ENCODE data around the gene HPCAL1.

HPCAL1 gene

DNA sequence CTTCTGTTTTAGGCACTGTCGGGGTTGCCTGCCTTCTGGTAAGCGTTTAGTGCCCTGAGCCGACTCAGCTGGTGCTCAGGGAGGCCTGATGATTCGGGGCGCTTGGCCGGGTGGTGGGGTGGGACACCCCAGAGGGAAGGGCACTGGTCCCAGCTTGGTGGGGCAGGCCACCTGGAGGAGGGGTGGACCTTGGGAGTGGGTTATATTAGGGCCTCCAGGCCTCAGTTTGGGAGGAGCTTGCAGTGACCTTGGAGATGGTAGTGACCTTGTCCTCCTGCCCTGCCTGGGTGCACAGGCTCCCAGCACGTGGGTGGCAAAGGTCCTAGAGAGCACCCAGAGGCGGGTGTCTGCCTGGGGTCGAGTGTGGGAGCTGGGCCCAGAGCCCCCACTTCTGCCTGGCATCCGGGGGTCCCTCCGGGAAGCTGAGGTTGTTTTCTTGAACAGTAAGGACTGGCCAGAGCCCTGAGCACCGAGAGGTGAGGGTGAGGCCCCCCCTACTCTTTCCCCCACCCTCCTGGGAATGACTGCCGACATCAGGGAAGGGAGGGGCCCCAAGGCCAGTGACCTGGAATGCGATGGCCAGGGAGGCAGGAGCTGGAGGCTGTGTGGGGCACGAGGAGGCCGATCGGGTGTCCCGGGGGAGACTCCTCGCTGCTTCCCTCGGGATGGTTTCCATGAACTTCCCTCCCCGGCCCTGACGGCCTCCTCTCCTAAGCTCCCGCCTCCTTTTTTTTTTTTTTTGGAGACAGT is 61.3 kb downstream of the HPCAL1 start:
- Histone ChIP-seq H3K18ac (ENCODE audit: low read length) (no peak overlapping the region), H3K4me1 (ENCODE audit: control insufficient read depth, low read depth, low read length) (no peaks in the 10 kb centered on the region), H3K79me2 (ENCODE audit: control insufficient read depth, insufficient read depth, low read length) (no peaks in the 10 kb centered on the region)

DNA sequence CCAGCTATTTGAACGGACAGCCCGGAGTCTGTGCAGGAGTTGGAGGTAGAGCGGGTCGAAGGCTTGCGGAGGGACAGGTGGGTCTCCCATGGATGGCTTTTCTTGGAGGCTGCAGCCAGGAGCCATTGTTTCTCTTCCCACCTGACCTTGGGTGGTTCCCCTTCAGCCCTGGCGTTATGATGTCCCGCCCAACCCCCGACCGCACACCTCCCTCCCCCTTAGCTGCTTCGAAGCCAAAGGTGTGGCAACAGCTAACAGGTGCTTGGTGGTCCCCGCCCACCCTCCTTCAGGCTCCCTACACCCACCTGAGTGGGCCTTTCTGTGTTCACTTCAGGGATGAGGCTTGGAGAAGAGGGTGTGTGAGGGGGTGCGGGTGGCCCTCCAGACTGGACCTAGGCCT is 62.7 kb downstream of the HPCAL1 start:
- no peaks in the 10 kb centered on the region for H3K79me2 ChIP-seq (ENCODE audit: control insufficient read depth, insufficient read depth, low read length)
- no peak overlapping the region for H4K5ac ChIP-seq (ENCODE audit: low read length)
- H3K4me1 ChIP-seq (ENCODE audit: control insufficient read depth, low read depth, low read length): no peaks in the 10 kb centered on the region
- no peak overlapping the region for H3K27ac ChIP-seq (ENCODE audit: low read depth, low read length)
- no peak overlapping the region for H3K4me2 ChIP-seq (ENCODE audit: low read length)
- no peaks in the 10 kb centered on the region for H3K36me3 ChIP-seq (ENCODE audit: control insufficient read depth, insufficient read depth, low read length)
- H3K23ac ChIP-seq (ENCODE audit: low read length): no peak overlapping the region
- H3K18ac ChIP-seq (ENCODE audit: low read length): no peak overlapping the region
- H3K4me3 ChIP-seq (ENCODE audit: low read length): no peak overlapping the region
- H4K8ac ChIP-seq (ENCODE audit: low read depth, low read length): no peak overlapping the region
- no peak overlapping the region for H3K9ac ChIP-seq (ENCODE audit: low read length)
- H2BK120ac ChIP-seq (ENCODE audit: low read depth, low read length): no peak overlapping the region
- H3K79me1 ChIP-seq (ENCODE audit: low read length): peaks cover 3% of the 10 kb centered on the region
- no CpG with 5 or more reads among the region's 12 CpGs for WGBS (ENCODE audit: extremely low coverage, insufficient coverage, low lambda C conversion rate)
- no peaks in the 10 kb centered on the region for H3K27me3 ChIP-seq (ENCODE audit: insufficient read depth, low read length, poor library complexity)
- H2AK5ac ChIP-seq (ENCODE audit: low read length): no peak overlapping the region
- no peak overlapping the region for H2BK15ac ChIP-seq (replicated peaks; ENCODE audit: low read depth)
- no peak overlapping the region for H3K4ac ChIP-seq (ENCODE audit: low read depth, low read length)
- no peak overlapping the region for H3K56ac ChIP-seq (ENCODE audit: low read length)
- H2BK5ac ChIP-seq (ENCODE audit: low read length): no peak overlapping the region
- DNase-seq: no peak

More for the DNA sequence above, 61.3 kb downstream of the HPCAL1 start:
- no peaks in the 10 kb centered on the region for H3K27me3 ChIP-seq (ENCODE audit: insufficient read depth, low read length, poor library complexity)
- H4K5ac ChIP-seq (ENCODE audit: low read length): no peak overlapping the region
- no peak overlapping the region for H2BK15ac ChIP-seq (replicated peaks; ENCODE audit: low read depth)
- no CpG with 5 or more reads among the region's 23 CpGs for WGBS (ENCODE audit: extremely low coverage, insufficient coverage, low lambda C conversion rate)
- H3K4me3 ChIP-seq (ENCODE audit: low read length): no peak overlapping the region
- H4K8ac ChIP-seq (ENCODE audit: low read depth, low read length): no peak overlapping the region
- H2BK5ac ChIP-seq (ENCODE audit: low read length): no peak overlapping the region
- H2BK120ac ChIP-seq (ENCODE audit: low read depth, low read length): no peak overlapping the region
- H3K27ac ChIP-seq (ENCODE audit: low read depth, low read length): no peak overlapping the region
- no peak overlapping the region for H3K23ac ChIP-seq (ENCODE audit: low read length)
- no peak overlapping the region for H2AK5ac ChIP-seq (ENCODE audit: low read length)
- no peak overlapping the region for H3K9ac ChIP-seq (ENCODE audit: low read length)
- H3K4me2 ChIP-seq (ENCODE audit: low read length): no peak overlapping the region
- no peak for DNase-seq
- no peaks in the 10 kb centered on the region for H3K36me3 ChIP-seq (ENCODE audit: control insufficient read depth, insufficient read depth, low read length)
- no peak overlapping the region for H3K4ac ChIP-seq (ENCODE audit: low read depth, low read length)
- no peak overlapping the region for H3K56ac ChIP-seq (ENCODE audit: low read length)
- peaks cover 3% of the 10 kb centered on the region for H3K79me1 ChIP-seq (ENCODE audit: low read length)

DNA sequence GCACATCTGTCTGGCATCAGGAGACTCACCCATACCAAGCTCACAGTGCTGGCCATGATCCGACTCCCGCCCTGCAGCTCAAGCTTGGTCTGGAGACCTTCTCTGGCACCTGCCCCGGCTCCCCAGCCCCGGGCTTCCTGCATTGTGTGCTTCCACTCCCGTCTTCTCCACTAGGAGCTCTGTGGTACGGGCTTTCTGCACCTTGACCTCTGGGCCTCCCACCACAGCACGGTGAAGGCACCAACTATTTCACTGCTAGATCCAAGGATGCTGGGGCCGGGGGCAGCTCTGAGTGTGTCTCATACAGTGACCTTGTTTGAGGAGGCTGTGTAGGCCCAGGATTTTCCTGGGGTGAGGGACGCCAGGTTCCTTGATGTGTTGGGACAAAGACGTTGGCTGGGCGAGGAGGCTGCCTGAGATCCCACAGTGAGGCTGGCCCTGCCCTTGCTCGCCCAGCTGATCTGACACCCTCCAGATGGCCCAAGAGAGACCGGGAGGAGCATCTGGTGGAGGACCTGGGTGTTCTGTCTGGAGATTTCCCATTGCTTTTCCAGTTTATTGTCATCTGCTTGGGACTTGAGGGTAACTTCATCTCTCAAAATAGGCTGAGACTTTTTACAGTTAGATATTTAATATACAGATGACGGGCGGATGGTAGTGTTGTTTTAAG is 64.0 kb downstream of the HPCAL1 start:
- Histone ChIP-seq H3K27me3 (ENCODE audit: insufficient read depth, low read length, poor library complexity) (no peaks in the 10 kb centered on the region), H3K18ac (ENCODE audit: low read length) (no peak overlapping the region), H3K27ac (ENCODE audit: low read depth, low read length) (no peak overlapping the region), H3K56ac (ENCODE audit: low read length) (no peak overlapping the region), H3K4me2 (ENCODE audit: low read length) (no peak overlapping the region), H4K8ac (ENCODE audit: low read depth, low read length) (no peak overlapping the region), H3K4ac (ENCODE audit: low read depth, low read length) (no peak overlapping the region), H3K4me1 (ENCODE audit: control insufficient read depth, low read depth, low read length) (no peaks in the 10 kb centered on the region), H3K79me1 (ENCODE audit: low read length) (peaks cover 3% of the 10 kb centered on the region), H2AK5ac (ENCODE audit: low read length) (no peak overlapping the region), H3K9ac (ENCODE audit: low read length) (no peak overlapping the region), H4K5ac (ENCODE audit: low read length) (no peak overlapping the region), H2BK5ac (ENCODE audit: low read length) (no peak overlapping the region), H2BK120ac (ENCODE audit: low read depth, low read length) (no peak overlapping the region), H2BK15ac (replicated peaks; ENCODE audit: low read depth) (no peak overlapping the region), H3K23ac (ENCODE audit: low read length) (no peak overlapping the region), H3K79me2 (ENCODE audit: control insufficient read depth, insufficient read depth, low read length) (no peaks in the 10 kb centered on the region), H3K4me3 (ENCODE audit: low read length) (no peak overlapping the region), H3K36me3 (ENCODE audit: control insufficient read depth, insufficient read depth, low read length) (no peaks in the 10 kb centered on the region)
- no peak for DNase-seq
- WGBS (ENCODE audit: extremely low coverage, insufficient coverage, low lambda C conversion rate): no CpG with 5 or more reads among the region's 15 CpGs

DNA sequence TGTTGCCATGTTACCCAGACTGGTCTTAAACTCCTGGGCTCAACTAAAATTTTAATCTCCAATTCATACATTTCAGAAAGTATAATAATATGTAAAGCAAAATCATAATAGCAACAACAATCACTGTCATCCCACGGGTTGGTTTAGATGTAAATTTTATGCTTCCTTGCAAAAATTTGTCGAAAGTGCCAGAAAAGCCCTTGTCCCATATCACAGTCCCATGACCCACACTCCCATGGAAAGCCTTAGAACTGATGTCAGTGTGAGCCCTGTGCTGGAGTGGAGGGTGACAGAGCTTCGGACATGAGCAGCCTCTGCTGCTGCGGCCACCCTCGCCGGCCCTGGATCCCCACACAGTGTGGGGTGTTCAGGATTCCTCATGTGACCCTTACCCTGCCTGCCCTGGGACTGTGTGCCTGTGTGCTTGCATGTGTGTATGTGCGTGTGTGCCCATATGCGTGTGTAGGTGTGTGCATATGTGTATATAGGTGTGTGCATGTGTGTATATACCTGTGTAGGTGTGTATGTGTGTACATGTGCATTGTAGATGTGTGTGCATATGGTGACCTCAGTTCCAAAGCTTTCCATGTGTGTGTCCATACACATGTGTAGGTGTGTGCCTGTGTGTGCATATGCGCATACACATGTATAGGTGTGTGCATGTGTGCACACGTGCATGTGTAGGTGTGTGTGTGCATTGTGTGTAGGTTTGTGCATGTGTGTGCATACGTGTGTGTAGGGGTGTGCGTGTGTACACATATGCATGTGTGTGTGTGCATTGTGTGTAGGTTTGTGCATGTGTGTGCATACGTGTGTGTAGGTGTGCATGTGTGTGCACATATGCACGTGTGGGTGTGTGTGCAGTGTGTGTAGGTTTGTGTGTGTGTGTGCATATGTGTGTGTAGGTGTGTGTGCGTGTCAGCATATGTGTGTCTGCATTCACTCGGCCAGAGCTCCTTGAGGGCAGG is 65.1 kb downstream of the HPCAL1 start:
- H3K4ac ChIP-seq (ENCODE audit: low read depth, low read length): no peak overlapping the region
- no peak overlapping the region for H2BK15ac ChIP-seq (replicated peaks; ENCODE audit: low read depth)
- no peaks in the 10 kb centered on the region for H3K4me1 ChIP-seq (ENCODE audit: control insufficient read depth, low read depth, low read length)
- H2BK120ac ChIP-seq (ENCODE audit: low read depth, low read length): no peak overlapping the region
- no peak overlapping the region for H3K9ac ChIP-seq (ENCODE audit: low read length)
- peaks cover 3% of the 10 kb centered on the region for H3K79me1 ChIP-seq (ENCODE audit: low read length)
- no peak overlapping the region for H3K18ac ChIP-seq (ENCODE audit: low read length)
- DNase-seq: no peak
- H3K56ac ChIP-seq (ENCODE audit: low read length): no peak overlapping the region
- H3K27me3 ChIP-seq (ENCODE audit: insufficient read depth, low read length, poor library complexity): no peaks in the 10 kb centered on the region
- H4K8ac ChIP-seq (ENCODE audit: low read depth, low read length): no peak overlapping the region
- no peak overlapping the region for H4K5ac ChIP-seq (ENCODE audit: low read length)
- no peaks in the 10 kb centered on the region for H3K79me2 ChIP-seq (ENCODE audit: control insufficient read depth, insufficient read depth, low read length)
- H3K27ac ChIP-seq (ENCODE audit: low read depth, low read length): no peak overlapping the region
- no peak overlapping the region for H2BK5ac ChIP-seq (ENCODE audit: low read length)
- no peak overlapping the region for H3K23ac ChIP-seq (ENCODE audit: low read length)
- no peaks in the 10 kb centered on the region for H3K36me3 ChIP-seq (ENCODE audit: control insufficient read depth, insufficient read depth, low read length)
- H3K4me3 ChIP-seq (ENCODE audit: low read length): no peak overlapping the region
- WGBS (ENCODE audit: extremely low coverage, insufficient coverage, low lambda C conversion rate): no CpG with 5 or more reads among the region's 16 CpGs
- H3K4me2 ChIP-seq (ENCODE audit: low read length): no peak overlapping the region
- no peak overlapping the region for H2AK5ac ChIP-seq (ENCODE audit: low read length)

DNA sequence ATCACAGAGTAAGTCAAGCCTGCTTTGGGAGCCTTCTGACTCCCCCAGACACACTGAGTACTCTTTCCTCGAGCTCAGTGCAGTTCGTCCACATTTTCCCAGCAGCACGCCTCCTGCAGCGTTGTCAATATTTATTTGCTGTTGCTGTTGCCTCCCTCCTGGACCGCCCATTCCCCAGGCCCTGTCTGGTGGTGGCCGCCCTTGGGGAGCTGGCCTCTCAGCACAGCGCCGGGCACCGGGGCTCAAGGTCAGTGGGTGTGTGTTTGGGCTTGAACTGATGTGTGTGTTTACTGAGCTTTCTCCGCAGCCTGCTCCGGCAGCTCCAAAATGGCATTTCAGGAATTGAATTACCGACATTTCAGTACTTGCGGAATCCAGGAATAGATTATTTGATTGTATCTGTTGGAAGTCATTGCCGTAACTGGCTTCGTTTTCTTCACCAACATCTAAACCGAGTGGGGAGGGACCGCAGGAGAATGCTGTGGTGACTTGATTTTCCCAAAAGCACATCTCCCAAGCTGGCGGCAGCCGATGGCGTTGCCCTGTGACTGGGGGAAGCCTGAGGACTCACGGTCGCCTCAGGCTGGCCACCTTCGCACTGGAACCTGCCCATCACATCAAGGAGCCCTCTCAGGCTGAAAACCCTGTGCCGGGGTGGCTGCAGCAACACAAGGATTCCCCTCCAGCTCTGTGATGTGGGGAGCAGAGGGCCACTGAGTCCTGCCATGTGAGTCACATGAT is 66.0 kb downstream of the HPCAL1 start:
- no peak overlapping the region for H3K4me2 ChIP-seq (ENCODE audit: low read length)
- no peak overlapping the region for H2AK5ac ChIP-seq (ENCODE audit: low read length)
- H2BK5ac ChIP-seq (ENCODE audit: low read length): no peak overlapping the region
- H3K4me3 ChIP-seq (ENCODE audit: low read length): no peak overlapping the region
- no peaks in the 10 kb centered on the region for H3K36me3 ChIP-seq (ENCODE audit: control insufficient read depth, insufficient read depth, low read length)
- no peak for DNase-seq
- H2BK120ac ChIP-seq (ENCODE audit: low read depth, low read length): no peak overlapping the region
- no peaks in the 10 kb centered on the region for H3K27me3 ChIP-seq (ENCODE audit: insufficient read depth, low read length, poor library complexity)
- H2BK15ac ChIP-seq (replicated peaks; ENCODE audit: low read depth): no peak overlapping the region
- no peaks in the 10 kb centered on the region for H3K79me2 ChIP-seq (ENCODE audit: control insufficient read depth, insufficient read depth, low read length)
- H4K5ac ChIP-seq (ENCODE audit: low read length): no peak overlapping the region
- H3K4me1 ChIP-seq (ENCODE audit: control insufficient read depth, low read depth, low read length): no peaks in the 10 kb centered on the region
- no peak overlapping the region for H3K23ac ChIP-seq (ENCODE audit: low read length)
- H3K79me1 ChIP-seq (ENCODE audit: low read length): peaks cover 3% of the 10 kb centered on the region
- no peak overlapping the region for H3K4ac ChIP-seq (ENCODE audit: low read depth, low read length)
- H3K18ac ChIP-seq (ENCODE audit: low read length): no peak overlapping the region
- no peak overlapping the region for H3K56ac ChIP-seq (ENCODE audit: low read length)
- H4K8ac ChIP-seq (ENCODE audit: low read depth, low read length): no peak overlapping the region
- no peak overlapping the region for H3K27ac ChIP-seq (ENCODE audit: low read depth, low read length)
- H3K9ac ChIP-seq (ENCODE audit: low read length): no peak overlapping the region
- WGBS (ENCODE audit: extremely low coverage, insufficient coverage, low lambda C conversion rate): no CpG with 5 or more reads among the region's 24 CpGs
